Testis (tissue), 3 donors: ENCODE measurements around the gene ANGPTL3. TPM values are rescaled to one million over a fixed set of nuclear protein-coding genes. Genes with fewer than 3 reads are reported as not detected.

Source experiments
- DNase-seq: peaks from one replicate; pipeline ENCODE4 v3.0.0-alpha.2; 2019
- H3K27ac ChIP-seq, 2 donors: fragments of 200-600 bp; sonication (generic); one replicate each; pipeline ENCODE4 v1.5.1; 2019
- H3K27me3 ChIP-seq: fragments of 200-600 bp; sonication (generic); one replicate; pipeline ENCODE4 v1.5.1; 2019
- H3K36me3 ChIP-seq: fragments of 200-600 bp; sonication (generic); one replicate; pipeline ENCODE4 v1.5.1; 2017; ENCODE audit warnings: low read depth; ENCODE audit errors: missing control alignments
- H3K4me1 ChIP-seq: fragments of 200-600 bp; sonication (generic); one replicate; pipeline ENCODE4 v1.5.1; 2019
- H3K4me3 ChIP-seq, 2 donors: fragments of 200-600 bp; sonication (generic); one replicate each; pipeline ENCODE4 v1.5.1; 2017 to 2019
- H3K9me3 ChIP-seq: fragments of 200-600 bp; sonication (generic); one replicate; pipeline ENCODE4 v1.5.1; 2017
- POLR2A ChIP-seq: fragments of 450-650 bp; IDR thresholded peaks from one replicate; pipeline ENCODE4 v1.6.1; 2017; ENCODE audit warnings: antibody characterized with exemption, mild to moderate bottlenecking, moderate library complexity
- WGBS, 2 donors: methylation state at CpG; one replicate each; pipeline ENCODE4 v1.1.5; 2018; 5-methylcytosine and 5-hydroxymethylcytosine counted together
- intact Hi-C: fragments of 100-400 bp; cut with DNase I; formaldehyde crosslinking; loops from one replicate; pipeline ENCODE4 v1.15.1; 2023; ENCODE audit warnings: low total_unique reads
- polyA plus RNA-seq: library from polyadenylated mRNA; stranded (reverse); fragments of 350-450 nt; fragmentation: Illumina TruSeq; extraction: RNeasy Lipid Tissue Mini Kit (QIAGEN cat#74804); gene quantifications from one replicate; pipeline ENCODE4 v1.2.3, GENCODE V29; 2014; ENCODE audit warnings: low read depth, low replicate concordance; ENCODE audit not compliant: insufficient read depth
- total RNA-seq, 2 donors: library from RNA; depleted of rRNA; stranded (reverse); fragments of >200 nt; gene quantifications; one replicate each; pipeline ENCODE4 v1.2.3, GENCODE V29; 2016
- TF ChIP-seq, protein P1 (sequence below), 3 experiments: fragments of 450-650 bp in 2 of 3; fragments of 200-600 bp in 1 of 3; sonication (generic) in 1 of 3; IDR thresholded peaks; one replicate each; pipeline ENCODE4 v1.5.1; 2016 to 2019; ENCODE audit warnings: antibody characterized with exemption in 3 of 3, mild to moderate bottlenecking in 2 of 3, moderate library complexity in 1 of 3

ANGPTL3 gene
- total and polyA plus RNA-seq, 3 donors from 2014 or later = 0.25 TPM; not detected in 2

DNA sequence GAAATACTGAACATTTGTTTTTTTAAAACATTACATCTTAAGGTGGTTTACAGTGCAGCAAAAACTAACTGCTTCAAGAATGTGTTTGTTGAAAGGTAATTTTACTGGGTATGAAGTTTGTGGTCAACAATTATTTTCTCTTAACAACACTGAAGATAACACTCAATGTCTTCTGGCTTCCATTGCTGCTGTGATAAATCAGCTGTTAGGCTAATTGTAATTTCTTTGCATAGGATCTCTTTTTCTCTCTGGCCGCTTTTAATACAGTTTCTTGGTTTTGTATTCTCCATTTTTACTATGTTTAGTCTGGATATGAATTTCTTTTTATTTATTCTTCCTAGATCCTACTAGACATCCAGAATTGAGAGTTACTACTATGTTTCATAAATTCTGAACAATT, 46.0 kb downstream of the ANGPTL3 start:
- H3K9me3 ChIP-seq = no peaks in the 10 kb centered on the region
- no peaks in the 10 kb centered on the region for H3K4me1 ChIP-seq
- H3K4me3 ChIP-seq = no peak overlapping the region
- intact Hi-C loops = no loop called here
- no peaks in the 10 kb centered on the region for H3K27me3 ChIP-seq
- TF ChIP-seq, protein P1, sequence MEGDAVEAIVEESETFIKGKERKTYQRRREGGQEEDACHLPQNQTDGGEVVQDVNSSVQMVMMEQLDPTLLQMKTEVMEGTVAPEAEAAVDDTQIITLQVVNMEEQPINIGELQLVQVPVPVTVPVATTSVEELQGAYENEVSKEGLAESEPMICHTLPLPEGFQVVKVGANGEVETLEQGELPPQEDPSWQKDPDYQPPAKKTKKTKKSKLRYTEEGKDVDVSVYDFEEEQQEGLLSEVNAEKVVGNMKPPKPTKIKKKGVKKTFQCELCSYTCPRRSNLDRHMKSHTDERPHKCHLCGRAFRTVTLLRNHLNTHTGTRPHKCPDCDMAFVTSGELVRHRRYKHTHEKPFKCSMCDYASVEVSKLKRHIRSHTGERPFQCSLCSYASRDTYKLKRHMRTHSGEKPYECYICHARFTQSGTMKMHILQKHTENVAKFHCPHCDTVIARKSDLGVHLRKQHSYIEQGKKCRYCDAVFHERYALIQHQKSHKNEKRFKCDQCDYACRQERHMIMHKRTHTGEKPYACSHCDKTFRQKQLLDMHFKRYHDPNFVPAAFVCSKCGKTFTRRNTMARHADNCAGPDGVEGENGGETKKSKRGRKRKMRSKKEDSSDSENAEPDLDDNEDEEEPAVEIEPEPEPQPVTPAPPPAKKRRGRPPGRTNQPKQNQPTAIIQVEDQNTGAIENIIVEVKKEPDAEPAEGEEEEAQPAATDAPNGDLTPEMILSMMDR (IDR thresholded peaks at IDR 0.05) = no peak
- no peak for TF ChIP-seq POLR2A
- H3K36me3 ChIP-seq = no peaks in the 10 kb centered on the region
- no peak overlapping the region for H3K27ac ChIP-seq
- DNase-seq = no peak
- WGBS, 2 donors = 96% methylated on average over 1 of the region's 1 CpG

DNA sequence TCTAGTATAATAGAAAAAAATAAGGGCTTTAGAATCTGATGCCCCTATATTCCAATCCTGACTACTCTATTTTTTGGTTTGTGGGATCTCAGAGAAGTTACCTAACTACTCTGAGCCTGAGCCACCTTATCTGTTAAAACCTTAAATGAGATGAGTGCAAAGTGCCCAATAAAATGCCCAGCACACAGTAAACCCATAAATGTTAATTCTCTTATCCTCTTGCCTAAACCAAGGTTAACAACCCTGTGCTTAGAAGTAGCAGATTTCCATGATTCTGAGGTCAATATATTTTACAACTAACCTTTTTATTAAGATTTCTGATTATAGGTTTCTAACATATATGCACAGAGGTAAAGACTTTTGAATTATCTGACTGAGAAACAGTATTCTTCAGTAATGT, 55.1 kb downstream of the ANGPTL3 start:
- intact Hi-C loops = no loop called here
- no peak for TF ChIP-seq POLR2A
- TF ChIP-seq, protein P1 (IDR thresholded peaks at IDR 0.05) = no peak
- H3K9me3 ChIP-seq = no peaks in the 10 kb centered on the region
- no peak for DNase-seq
- H3K27me3 ChIP-seq = no peaks in the 10 kb centered on the region
- H3K36me3 ChIP-seq = no peaks in the 10 kb centered on the region
- H3K4me3 ChIP-seq = no peak overlapping the region
- no peak overlapping the region for H3K27ac ChIP-seq
- peaks cover 18% of the 10 kb centered on the region for H3K4me1 ChIP-seq

DNA sequence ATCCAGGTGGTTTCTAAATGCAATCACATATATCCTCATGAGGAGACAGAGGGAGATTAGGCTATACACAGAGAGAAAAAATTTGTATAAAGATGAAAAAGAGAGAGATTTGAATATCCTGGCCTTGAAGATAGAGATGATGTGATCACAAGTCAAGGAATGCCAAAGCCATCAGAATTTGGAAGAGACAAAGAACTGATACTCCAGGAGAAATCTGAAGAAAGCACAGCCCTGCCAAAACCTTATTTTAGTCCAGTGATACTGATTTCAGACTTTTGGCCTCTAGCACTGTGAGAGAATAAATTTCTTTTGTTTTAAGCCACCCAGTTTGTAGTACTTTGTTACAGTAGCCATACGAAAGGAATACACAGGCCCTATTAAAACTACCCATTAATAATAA, 57.4 kb downstream of the ANGPTL3 start:
- no peak overlapping the region for H3K4me3 ChIP-seq
- H3K4me1 ChIP-seq = peaks cover 18% of the 10 kb centered on the region
- peak overlapping the region in 1 of 2 donors; percentile 13 for H3K27ac ChIP-seq
- no peaks in the 10 kb centered on the region for H3K9me3 ChIP-seq
- DNase-seq = no peak
- H3K36me3 ChIP-seq = no peaks in the 10 kb centered on the region
- intact Hi-C loops = no loop called here
- 26 to 43% methylated on average over 1 of the region's 1 CpG for WGBS, 2 donors
- H3K27me3 ChIP-seq = no peaks in the 10 kb centered on the region
- TF ChIP-seq POLR2A = no peak
- TF ChIP-seq, protein P1 (IDR thresholded peaks at IDR 0.05) = no peak

Other genes starting within 250 kb of the ANGPTL3 start
- 10 to 100 TPM; 49.1 to 58.1 TPM for gene USP1, start 160.5 kb upstream of the ANGPTL3 start, total RNA-seq
- 43.5 TPM for gene USP1, start 160.5 kb upstream of the ANGPTL3 start, polyA plus RNA-seq
- 100 to 1,000 TPM in 1 of 2 donors, 10 to 100 TPM in 1; 94.3 to 122 TPM for gene DOCK7, start 90.9 kb downstream of the ANGPTL3 start, total RNA-seq
- gene DOCK7, start 90.9 kb downstream of the ANGPTL3 start, polyA plus RNA-seq = 42.2 TPM
- 10 to 100 TPM in 1 of 2 donors, 1 to 10 TPM in 1; 6.8 to 10.2 TPM for gene ATG4C, start 186.6 kb downstream of the ANGPTL3 start, total RNA-seq
- gene ATG4C, start 186.6 kb downstream of the ANGPTL3 start, polyA plus RNA-seq = 8.6 TPM